Spleen (tissue), 7 donors: Measurements from ENCODE around the gene GKN2.

Source experiments
- POLR2A ChIP-seq, 3 donors: fragments of 450-650 bp; IDR thresholded peaks; one replicate each; pipeline ENCODE4 v1.5.1; 2017; ENCODE audit warnings: antibody characterized with exemption in 3 of 3, mild to moderate bottlenecking in 1 of 3
- POLR2AphosphoS5 ChIP-seq, 3 donors: sonication (generic); formaldehyde crosslinking; IDR thresholded peaks; one replicate each; pipeline ENCODE4 v1.5.1; 2017; ENCODE audit warnings: antibody characterized with exemption in 3 of 3
- TF ChIP-seq, protein P1 (sequence below), 11 experiments: fragments of 200-600 bp in 7 of 11; fragments of 450-650 bp in 4 of 11; sonication (generic) in 4 of 11; IDR thresholded peaks in 8 of 11; conservative IDR thresholded peaks in 3 of 11; 1 replicate in 7 of 11; 2 replicates in 4 of 11; pipeline versions ENCODE4 v1.4.0 to v1.8.0; 2016 to 2021; ENCODE audit warnings: antibody characterized with exemption in 11 of 11, inconsistent platforms in 4 of 11, mild to moderate bottlenecking in 1 of 11
- donor health status: DM: no; HTN: no; CAD: no; lungs with moderate emphysema.
- donor health status: DM: no; HTN: no; CAD: no.
- donor health status: DM: no; HTN: no; CAD: no.

GRCh38 chr2:68913359-68913758 is 39.3 kb downstream of the GKN2 start:
- TF ChIP-seq POLR2A (IDR thresholded peaks at IDR 0.05): no peak
- TF ChIP-seq, protein P1, sequence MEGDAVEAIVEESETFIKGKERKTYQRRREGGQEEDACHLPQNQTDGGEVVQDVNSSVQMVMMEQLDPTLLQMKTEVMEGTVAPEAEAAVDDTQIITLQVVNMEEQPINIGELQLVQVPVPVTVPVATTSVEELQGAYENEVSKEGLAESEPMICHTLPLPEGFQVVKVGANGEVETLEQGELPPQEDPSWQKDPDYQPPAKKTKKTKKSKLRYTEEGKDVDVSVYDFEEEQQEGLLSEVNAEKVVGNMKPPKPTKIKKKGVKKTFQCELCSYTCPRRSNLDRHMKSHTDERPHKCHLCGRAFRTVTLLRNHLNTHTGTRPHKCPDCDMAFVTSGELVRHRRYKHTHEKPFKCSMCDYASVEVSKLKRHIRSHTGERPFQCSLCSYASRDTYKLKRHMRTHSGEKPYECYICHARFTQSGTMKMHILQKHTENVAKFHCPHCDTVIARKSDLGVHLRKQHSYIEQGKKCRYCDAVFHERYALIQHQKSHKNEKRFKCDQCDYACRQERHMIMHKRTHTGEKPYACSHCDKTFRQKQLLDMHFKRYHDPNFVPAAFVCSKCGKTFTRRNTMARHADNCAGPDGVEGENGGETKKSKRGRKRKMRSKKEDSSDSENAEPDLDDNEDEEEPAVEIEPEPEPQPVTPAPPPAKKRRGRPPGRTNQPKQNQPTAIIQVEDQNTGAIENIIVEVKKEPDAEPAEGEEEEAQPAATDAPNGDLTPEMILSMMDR (IDR thresholded peaks at IDR 0.05 in 8 of 11, conservative IDR thresholded peaks at IDR 0.05 in 3 of 11): no peak
- TF ChIP-seq POLR2AphosphoS5 (IDR thresholded peaks at IDR 0.05): no peak
